ENCODE results near the gene ADAMTS12.
A peak's percentile ranks its signal among the peaks of the same experiment; 100 is the strongest.

ADAMTS12 gene

DNA sequence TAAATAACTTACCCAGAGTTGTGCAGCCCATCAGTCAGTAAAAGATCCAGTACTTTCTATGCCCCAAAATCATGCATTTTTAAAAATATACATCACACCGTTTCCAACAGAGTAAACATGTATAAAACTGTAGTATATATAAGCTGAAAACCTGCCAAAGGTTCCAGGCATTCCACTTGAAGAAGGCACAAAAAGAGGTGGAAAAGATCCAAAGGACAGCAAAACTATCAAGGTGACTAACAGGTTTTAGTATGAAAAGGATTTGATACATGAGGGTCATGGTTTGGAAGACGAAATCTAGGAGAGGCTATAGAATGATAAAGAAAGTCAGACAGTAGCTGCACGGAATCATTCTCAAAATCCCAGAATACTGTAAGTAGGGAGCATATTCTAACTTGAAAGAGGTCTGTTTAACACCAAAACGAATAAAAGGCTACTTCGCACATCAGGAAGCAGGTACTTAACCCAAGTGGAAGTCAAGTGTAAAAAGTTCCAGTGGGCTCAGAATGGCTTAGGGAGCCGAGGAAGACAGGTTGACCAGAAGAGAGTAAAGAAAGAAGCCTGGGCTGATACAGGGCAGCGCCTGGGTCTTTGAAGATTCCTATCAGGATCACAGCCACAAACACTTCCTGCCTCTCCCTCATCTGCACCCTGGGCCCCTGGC lies 207.2 kb downstream of the ADAMTS12 start:
- Histone ChIP-seq H2AFZ (peak overlapping the region; percentile 41), H3K36me3 (ENCODE audit: control insufficient read depth, insufficient read depth, low read length) (no peaks in the 10 kb centered on the region), H3K27ac (no peak overlapping the region), H3K4me1 (no peaks in the 10 kb centered on the region), H3K9ac (no peak overlapping the region), H3K4me3 (ENCODE audit: low read depth, low read length) (no peak overlapping the region), H3K79me2 (no peaks in the 10 kb centered on the region), H3K9me3 (ENCODE audit: control insufficient read depth, low read length) (no peaks in the 10 kb centered on the region), H3K27me3 (ENCODE audit: control insufficient read depth, insufficient read depth, low read length) (no peaks in the 10 kb centered on the region), H3K4me2 (ENCODE audit: low read length) (no peak overlapping the region)
- TF ChIP-seq, protein P1, sequence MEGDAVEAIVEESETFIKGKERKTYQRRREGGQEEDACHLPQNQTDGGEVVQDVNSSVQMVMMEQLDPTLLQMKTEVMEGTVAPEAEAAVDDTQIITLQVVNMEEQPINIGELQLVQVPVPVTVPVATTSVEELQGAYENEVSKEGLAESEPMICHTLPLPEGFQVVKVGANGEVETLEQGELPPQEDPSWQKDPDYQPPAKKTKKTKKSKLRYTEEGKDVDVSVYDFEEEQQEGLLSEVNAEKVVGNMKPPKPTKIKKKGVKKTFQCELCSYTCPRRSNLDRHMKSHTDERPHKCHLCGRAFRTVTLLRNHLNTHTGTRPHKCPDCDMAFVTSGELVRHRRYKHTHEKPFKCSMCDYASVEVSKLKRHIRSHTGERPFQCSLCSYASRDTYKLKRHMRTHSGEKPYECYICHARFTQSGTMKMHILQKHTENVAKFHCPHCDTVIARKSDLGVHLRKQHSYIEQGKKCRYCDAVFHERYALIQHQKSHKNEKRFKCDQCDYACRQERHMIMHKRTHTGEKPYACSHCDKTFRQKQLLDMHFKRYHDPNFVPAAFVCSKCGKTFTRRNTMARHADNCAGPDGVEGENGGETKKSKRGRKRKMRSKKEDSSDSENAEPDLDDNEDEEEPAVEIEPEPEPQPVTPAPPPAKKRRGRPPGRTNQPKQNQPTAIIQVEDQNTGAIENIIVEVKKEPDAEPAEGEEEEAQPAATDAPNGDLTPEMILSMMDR (IDR thresholded peaks at IDR 0.05), result no peak

DNA sequence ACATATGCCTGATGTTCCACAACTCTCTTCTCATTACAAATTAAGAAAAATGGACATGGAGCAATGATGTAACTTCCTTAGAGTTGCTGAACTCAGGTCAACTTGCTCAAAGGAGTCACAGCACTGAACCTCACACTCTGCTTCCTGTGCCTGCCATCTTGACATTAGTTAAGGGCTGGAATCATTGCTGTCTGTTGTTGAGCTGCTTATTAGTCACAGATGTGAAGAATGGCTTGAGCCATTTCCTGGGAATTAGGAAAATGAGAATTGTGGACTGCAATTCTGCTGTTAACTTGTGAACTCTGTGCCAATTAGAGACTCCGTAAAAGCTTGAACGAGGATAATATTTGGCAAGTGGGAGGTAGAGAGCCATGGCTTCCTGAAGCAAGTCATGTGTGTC lies 212.0 kb downstream of the ADAMTS12 start:
- Histone ChIP-seq H3K9ac (no peak overlapping the region), H3K27me3 (ENCODE audit: control insufficient read depth, insufficient read depth, low read length) (no peaks in the 10 kb centered on the region), H3K27ac (no peak overlapping the region), H3K36me3 (ENCODE audit: control insufficient read depth, insufficient read depth, low read length) (no peaks in the 10 kb centered on the region), H3K9me3 (ENCODE audit: control insufficient read depth, low read length) (no peaks in the 10 kb centered on the region), H3K4me3 (ENCODE audit: low read depth, low read length) (no peak overlapping the region), H2AFZ (no peak overlapping the region), H3K79me2 (no peaks in the 10 kb centered on the region), H3K4me2 (ENCODE audit: low read length) (no peak overlapping the region), H3K4me1 (no peaks in the 10 kb centered on the region)
- TF ChIP-seq, protein P1 (IDR thresholded peaks at IDR 0.05), result no peak

DNA sequence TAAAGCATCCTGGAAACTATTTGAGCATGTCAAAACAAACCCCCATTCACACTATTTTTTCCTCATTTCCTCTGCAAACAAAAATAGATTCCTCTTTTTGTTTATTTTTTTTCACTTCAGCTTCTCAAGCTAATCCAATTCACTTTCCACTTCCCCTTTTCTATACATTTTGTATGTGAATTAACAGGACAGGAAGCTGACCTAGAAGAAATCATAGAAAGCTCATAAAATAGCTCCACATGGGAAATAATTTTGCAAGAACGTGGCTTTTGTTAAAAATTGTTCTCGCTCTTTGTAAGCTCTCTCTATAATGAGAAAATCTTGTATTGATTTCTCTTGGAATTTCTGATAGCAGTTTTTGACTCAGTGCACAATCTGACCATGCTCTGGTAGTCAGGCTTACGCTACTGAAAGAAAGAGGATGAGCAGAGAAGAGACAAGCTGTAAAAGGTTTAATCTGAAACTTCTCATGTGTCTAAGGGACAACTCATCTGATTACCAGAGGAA lies 215.8 kb downstream of the ADAMTS12 start:
- Histone ChIP-seq H3K27me3 (ENCODE audit: control insufficient read depth, insufficient read depth, low read length) (no peaks in the 10 kb centered on the region), H3K4me1 (no peaks in the 10 kb centered on the region)

DNA sequence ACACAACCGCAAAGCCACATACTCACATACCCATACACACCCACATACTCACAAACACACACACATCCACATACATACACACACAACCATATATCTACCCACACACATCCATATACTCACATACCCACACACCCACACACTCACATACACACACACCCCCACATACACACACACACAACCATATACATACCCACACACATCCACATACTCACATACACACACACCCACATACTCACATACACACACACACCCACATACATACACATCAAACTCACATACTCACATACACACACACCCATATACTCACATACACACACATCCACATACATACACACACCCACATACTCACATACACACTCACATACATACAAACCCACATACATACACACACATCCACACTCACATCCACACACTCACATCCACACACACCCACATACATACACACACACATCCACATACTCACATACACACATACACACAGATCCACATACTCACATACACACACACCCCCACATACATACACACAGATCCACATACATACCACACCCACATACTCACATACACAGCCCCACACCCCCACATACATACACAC lies 220.0 kb downstream of the ADAMTS12 start:
- TF ChIP-seq, protein P1 (IDR thresholded peaks at IDR 0.05), result no peak
- Histone ChIP-seq H3K4me1 (no peaks in the 10 kb centered on the region), H3K27ac (no peak overlapping the region), H3K4me2 (ENCODE audit: low read length) (no peak overlapping the region), H3K4me3 (ENCODE audit: low read depth, low read length) (no peak overlapping the region), H2AFZ (no peak overlapping the region), H3K27me3 (ENCODE audit: control insufficient read depth, insufficient read depth, low read length) (no peaks in the 10 kb centered on the region), H3K9me3 (ENCODE audit: control insufficient read depth, low read length) (no peaks in the 10 kb centered on the region), H3K79me2 (no peaks in the 10 kb centered on the region), H3K36me3 (ENCODE audit: control insufficient read depth, insufficient read depth, low read length) (no peaks in the 10 kb centered on the region), H3K9ac (no peak overlapping the region)

More for the DNA sequence above, 215.8 kb downstream of the ADAMTS12 start:
- no peaks in the 10 kb centered on the region for H3K36me3 ChIP-seq (ENCODE audit: control insufficient read depth, insufficient read depth, low read length)
- no peak overlapping the region for H3K9ac ChIP-seq
- no peak overlapping the region for H2AFZ ChIP-seq
- H3K79me2 ChIP-seq, result no peaks in the 10 kb centered on the region
- no peaks in the 10 kb centered on the region for H3K9me3 ChIP-seq (ENCODE audit: control insufficient read depth, low read length)
- H3K4me3 ChIP-seq (ENCODE audit: low read depth, low read length), result no peak overlapping the region
- no peak overlapping the region for H3K4me2 ChIP-seq (ENCODE audit: low read length)
- TF ChIP-seq, protein P1 (IDR thresholded peaks at IDR 0.05), result no peak
- H3K27ac ChIP-seq, result no peak overlapping the region
